GM12892 (cell line): ENCODE results near the gene RNF144A.

Source experiments
- POLR2A ChIP-seq: IDR thresholded peaks from 2 replicates; pipeline ENCODE4 v1.6.1; 2011; ENCODE audit warnings: low read depth, low read length, control low read depth
- POLR2AphosphoS5 ChIP-seq: IDR thresholded peaks from 2 replicates; pipeline ENCODE4 v1.6.1; 2011; ENCODE audit warnings: low read depth, low read length, control low read depth
- TAF1 ChIP-seq: IDR thresholded peaks from 2 replicates; pipeline ENCODE4 v1.6.1; 2011; ENCODE audit warnings: low read depth, mild to moderate bottlenecking, control low read depth, low read length, borderline replicate concordance

DNA sequence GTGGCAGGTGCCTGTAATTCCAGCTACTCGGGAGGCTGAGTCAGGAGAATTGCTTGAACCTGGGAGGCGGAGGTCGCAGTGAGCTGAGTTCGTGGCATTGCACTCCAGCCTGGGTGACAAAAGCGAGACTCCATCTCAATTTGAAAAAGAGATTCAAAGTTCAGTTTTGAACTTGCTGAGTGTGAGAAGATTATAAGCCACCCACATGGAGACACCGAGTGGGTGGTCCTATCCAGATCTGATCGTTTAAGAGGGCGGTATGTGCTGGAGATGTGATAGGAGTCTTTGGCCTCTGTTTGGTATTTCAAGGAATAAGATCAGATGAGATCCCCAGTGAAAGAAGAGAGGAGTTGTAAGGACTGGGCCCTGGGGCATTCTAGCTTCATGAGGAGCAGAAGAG is 25.6 kb downstream of the RNF144A start:
- TF ChIP-seq TAF1 = no peak
- TF ChIP-seq POLR2A = no peak
- TF ChIP-seq POLR2AphosphoS5 = no peak
